Globus pallidus (tissue), 1 donor: Measurements from ENCODE around the gene GNB1.
"Not testable (repeated sequence)": the region's sequence is repeated elsewhere in the genome, so short reads cannot be mapped to it uniquely, and the experiment has no call there.

Source experiments
- DNase-seq: peaks from one replicate; pipeline ENCODE4 v3.0.0-alpha.2; 2015; ENCODE audit warnings: low spot score

GNB1 gene

GRCh38 chr1:1741013-1741412 lies 149.9 kb downstream of the GNB1 start:
- not testable (repeated sequence) for DNase-seq

- not testable (repeated sequence) for DNase-seq
These were observed 152.0 kb downstream of the GNB1 start for GRCh38 chr1:1738799-1739337.

GRCh38 chr1:1737675-1738590 lies 153.0 kb downstream of the GNB1 start:
- not testable (repeated sequence) for DNase-seq
